SK-N-SH (cell line): ENCODE measurements around the gene ANKFN1. TPM values are rescaled to one million over a fixed set of nuclear protein-coding genes. Genes with fewer than 3 reads are reported as not detected.

Experiments
- CTCF ChIA-PET: fragments of 300-600, 350-600 bp; formaldehyde crosslinking; extraction: SDS; loops from one replicate; lab custom pipeline; 2021; lab: Yijun Ruan, JAX
- POLR2A ChIA-PET: fragments of 350-600 bp; sonication (Branson Sonifier 250); formaldehyde crosslinking; extraction: SDS; loops from one replicate; lab custom pipeline; 2020; ENCODE audit warnings: antibody characterized with exemption, inconsistent platforms; lab: Yijun Ruan, JAX
- DNase-seq: peaks from one replicate; pipeline ENCODE4 v3.0.0; 2012
- H2AFZ ChIP-seq: fragments of 200-600 bp; sonication (generic); 2 replicates; pipeline ENCODE4 v1.8.1; 2016; ENCODE audit warnings: antibody characterized with exemption, mild to moderate bottlenecking, low read depth
- H3F3A ChIP-seq: fragments of 200-600 bp; sonication (generic); replicated peaks from 2 replicates; pipeline ENCODE3; 2016; ENCODE audit warnings: antibody characterized with exemption, mild to moderate bottlenecking; ENCODE audit not compliant: insufficient read depth
- H3K27ac ChIP-seq, 2 experiments: fragments of 200-500 bp in 1 of 2; fragments of 200-600 bp in 1 of 2; sonication (Bioruptor generic) in 1 of 2; sonication (generic), shearing (Covaris generic) in 1 of 2; 2 replicates each; pipeline versions ENCODE4 v1.5.1 to v1.6.1; 2014 to 2016; ENCODE audit warnings: low read depth in 2 of 2, inconsistent platforms in 1 of 2, low read length in 1 of 2, mild to moderate bottlenecking in 1 of 2, mixed read lengths in 1 of 2
- H3K27me3 ChIP-seq: fragments of 200-600 bp; sonication (generic), shearing (Covaris generic); 2 replicates; pipeline ENCODE4 v1.6.1; 2016; ENCODE audit warnings: mixed run types; ENCODE audit not compliant: insufficient read depth
- H3K36me3 ChIP-seq, 2 experiments: fragments of 200-500 bp in 1 of 2; fragments of 200-600 bp in 1 of 2; sonication (Bioruptor generic) in 1 of 2; sonication (generic) in 1 of 2; replicated peaks in 1 of 2; 2 replicates each; pipeline versions ENCODE3 to v1.5.1; 2014 to 2016; ENCODE audit warnings: low read length in 1 of 2, mild to moderate bottlenecking in 1 of 2; ENCODE audit not compliant: insufficient read depth in 2 of 2, control insufficient read depth in 1 of 2
- H3K4me1 ChIP-seq, 2 experiments: fragments of 200-500 bp in 1 of 2; fragments of 200-600 bp in 1 of 2; sonication (Bioruptor generic) in 1 of 2; sonication (generic), shearing (Covaris generic) in 1 of 2; 2 replicates each; pipeline versions ENCODE4 v1.5.1 to v1.6.1; 2014 to 2016; ENCODE audit warnings: low read depth in 1 of 2, low read length in 1 of 2, mixed run types in 1 of 2; ENCODE audit not compliant: insufficient read depth in 2 of 2, control insufficient read depth in 1 of 2
- H3K4me2 ChIP-seq: fragments of 200-600 bp; sonication (generic), shearing (Covaris generic); 2 replicates; pipeline ENCODE4 v1.6.1; 2017; ENCODE audit warnings: mixed run types
- H3K4me3 ChIP-seq, 2 experiments: fragments of 200-500 bp in 1 of 2; fragments of 200-600 bp in 1 of 2; sonication (Bioruptor generic) in 1 of 2; sonication (generic), shearing (Covaris generic) in 1 of 2; 2 replicates each; pipeline versions ENCODE4 v1.5.1 to v1.8.1; 2014 to 2016; ENCODE audit warnings: low read depth in 2 of 2, inconsistent platforms in 1 of 2, low read length in 1 of 2, mild to moderate bottlenecking in 1 of 2, mixed read lengths in 1 of 2, moderate library complexity in 1 of 2
- H3K79me2 ChIP-seq: fragments of 200-600 bp; sonication (generic); 2 replicates; pipeline ENCODE4 v1.8.1; 2017; ENCODE audit warnings: mild to moderate bottlenecking; ENCODE audit not compliant: insufficient read depth
- H3K9ac ChIP-seq: fragments of 200-600 bp; sonication (generic); 2 replicates; pipeline ENCODE4 v1.6.1; 2017; ENCODE audit warnings: mixed run types
- H3K9me2 ChIP-seq: fragments of 200-600 bp; sonication (generic); 2 replicates; pipeline ENCODE4 v1.6.1; 2017; ENCODE audit warnings: mixed run types
- H3K9me3 ChIP-seq: fragments of 200-600 bp; sonication (generic); 2 replicates; pipeline ENCODE4 v1.6.1; 2017; ENCODE audit warnings: mixed run types, mild to moderate bottlenecking, moderate library complexity
- H4K20me1 ChIP-seq: fragments of 200-600 bp; sonication (generic); 2 replicates; pipeline ENCODE4 v1.6.1; 2017; ENCODE audit warnings: mild to moderate bottlenecking, mixed run types; ENCODE audit not compliant: insufficient read depth
- ELF1 ChIP-seq: IDR thresholded peaks from 2 replicates; pipeline ENCODE4 v1.4.0; 2012
- EP300 ChIP-seq, 2 experiments: IDR thresholded peaks; 2 replicates each; pipeline versions ENCODE4 v1.4.0 to v1.6.1; 2012; ENCODE audit warnings: borderline replicate concordance in 1 of 2, low read depth in 1 of 2, low read length in 1 of 2
- FOSL2 ChIP-seq: IDR thresholded peaks from 2 replicates; pipeline ENCODE4 v1.4.0; 2012; ENCODE audit warnings: low read depth, mild to moderate bottlenecking, moderate library complexity, borderline replicate concordance
- GATA2 ChIP-seq: sonication (generic); formaldehyde crosslinking; IDR thresholded peaks from 2 replicates; pipeline ENCODE4 v1.5.0; 2020; ENCODE audit warnings: mild to moderate bottlenecking, missing genetic modification reagents
- IRF3 ChIP-seq: fragments of 150-350 bp; IDR thresholded peaks from 2 replicates; pipeline ENCODE4 v1.6.1; 2016; ENCODE audit warnings: mild to moderate bottlenecking, low read depth, low read length
- JUND ChIP-seq: IDR thresholded peaks from 2 replicates; pipeline ENCODE4 v1.4.0; 2012
- MXI1 ChIP-seq: IDR thresholded peaks from 2 replicates; pipeline ENCODE4 v1.6.1; 2012; ENCODE audit warnings: mild to moderate bottlenecking, low read depth, low read length, improper control_type of control experiment
- NRF1 ChIP-seq: IDR thresholded peaks from 2 replicates; pipeline ENCODE4 v1.6.1; 2012; ENCODE audit warnings: low read depth, mild to moderate bottlenecking, low read length
- PBX3 ChIP-seq: IDR thresholded peaks from 2 replicates; pipeline ENCODE4; 2012
- REST ChIP-seq: IDR thresholded peaks from 2 replicates; pipeline ENCODE4 v1.6.1; 2012; ENCODE audit warnings: mild to moderate bottlenecking, low read depth, low read length, moderate library complexity
- RXRA ChIP-seq: IDR thresholded peaks from 2 replicates; pipeline ENCODE4 v1.4.0; 2012; ENCODE audit warnings: low read depth, mild to moderate bottlenecking, borderline replicate concordance
- SMC3 ChIP-seq: IDR thresholded peaks from 2 replicates; pipeline ENCODE4 v1.6.1; 2012; ENCODE audit warnings: low read depth, low read length, improper control_type of control experiment
- TAF1 ChIP-seq: IDR thresholded peaks from 2 replicates; pipeline ENCODE4 v1.6.1; 2012; ENCODE audit warnings: low read depth, mild to moderate bottlenecking, low read length, moderate library complexity, borderline replicate concordance
- TEAD4 ChIP-seq: IDR thresholded peaks from 2 replicates; pipeline ENCODE4 v1.4.0; 2012; ENCODE audit warnings: mild to moderate bottlenecking, borderline replicate concordance; ENCODE audit not compliant: insufficient read depth
- ZBTB33 ChIP-seq: IDR thresholded peaks from 2 replicates; pipeline ENCODE4 v1.4.0; 2012; ENCODE audit warnings: low read depth, borderline replicate concordance
- WGBS: methylation state at CpG from one replicate; pipeline ENCODE4 v1.1.6; 2017; ENCODE audit warnings: low lambda C conversion rate; 5-methylcytosine and 5-hydroxymethylcytosine counted together
- polyA plus RNA-seq, 3 experiments: library from polyadenylated mRNA; depleted of rRNA; stranded (reverse); fragments of >200 nt; gene quantifications; 2 replicates each; pipeline ENCODE4 v1.2.3, GENCODE V29; 2012
- TF ChIP-seq, protein P1 (sequence below): fragments of 150-350 bp; IDR thresholded peaks from 2 replicates; pipeline ENCODE4 v1.6.1; 2017; ENCODE audit warnings: antibody characterized with exemption, low read length, low read depth, borderline replicate concordance
- TF ChIP-seq, protein P2 (sequence below): IDR thresholded peaks from 2 replicates; pipeline ENCODE4 v1.4.0; 2012; ENCODE audit warnings: low read depth, borderline replicate concordance

ANKFN1 gene
- polyA plus RNA-seq, 1 of the 3 experiments (the other 2 are of a cell fraction) = 0.07 TPM

DNA sequence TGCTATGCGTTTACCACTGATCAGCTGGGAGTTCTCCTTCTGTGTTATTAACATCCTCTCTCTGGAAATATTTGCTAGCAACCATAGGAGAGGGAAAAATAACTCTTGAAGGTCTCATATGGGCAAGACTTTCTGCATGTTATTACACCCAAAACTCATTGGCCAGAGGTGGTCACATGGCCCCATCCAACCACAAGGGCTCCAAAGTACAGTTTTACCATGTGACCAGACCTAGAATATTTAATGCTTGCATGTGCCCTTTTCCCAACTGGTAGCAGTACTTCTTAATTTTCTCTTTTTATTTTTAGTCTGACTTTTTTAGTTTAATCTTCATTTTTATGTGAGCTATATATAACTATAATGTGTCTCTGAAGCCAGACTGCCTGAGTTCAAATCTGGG lies 299.2 kb downstream of the ANKFN1 start:
- no peak overlapping the region for H3K4me2 ChIP-seq
- no peak overlapping the region for H3K9ac ChIP-seq
- peaks cover 17% of the 10 kb centered on the region; the same call in 1 of the 2 replicates for H3K27me3 ChIP-seq
- H3K27ac ChIP-seq = no peak overlapping the region
- no peaks in the 10 kb centered on the region for H3K4me1 ChIP-seq
- no peak overlapping the region for H3K4me3 ChIP-seq
- no peaks in the 10 kb centered on the region for H3K79me2 ChIP-seq
- 19% methylated on average over 1 of the region's 1 CpG for WGBS
- no peak for TF ChIP-seq TAF1
- no peak for TF ChIP-seq RXRA
- TF ChIP-seq TEAD4 = no peak
- TF ChIP-seq SMC3 = no peak
- TF ChIP-seq, all 33 proteins: peak for 0
- no peaks in the 10 kb centered on the region for H3K9me2 ChIP-seq
- H3K9me3 ChIP-seq = no peaks in the 10 kb centered on the region
- H3F3A ChIP-seq = no peaks in the 10 kb centered on the region
- H4K20me1 ChIP-seq = no peaks in the 10 kb centered on the region
- no peaks in the 10 kb centered on the region for H3K36me3 ChIP-seq
- ChIA-PET CTCF (no interaction called here), POLR2A (no interaction called here)
- no peak overlapping the region for H2AFZ ChIP-seq
- no peak for DNase-seq

- CTCF ChIA-PET = no interaction called here
- TF ChIP-seq PBX3 = no peak
- TF ChIP-seq, protein P1, sequence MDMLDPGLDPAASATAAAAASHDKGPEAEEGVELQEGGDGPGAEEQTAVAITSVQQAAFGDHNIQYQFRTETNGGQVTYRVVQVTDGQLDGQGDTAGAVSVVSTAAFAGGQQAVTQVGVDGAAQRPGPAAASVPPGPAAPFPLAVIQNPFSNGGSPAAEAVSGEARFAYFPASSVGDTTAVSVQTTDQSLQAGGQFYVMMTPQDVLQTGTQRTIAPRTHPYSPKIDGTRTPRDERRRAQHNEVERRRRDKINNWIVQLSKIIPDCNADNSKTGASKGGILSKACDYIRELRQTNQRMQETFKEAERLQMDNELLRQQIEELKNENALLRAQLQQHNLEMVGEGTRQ = no peak
- no peak for TF ChIP-seq TEAD4
- no peak for TF ChIP-seq ZBTB33
- no peak for TF ChIP-seq GATA2 (CRISPR knock-in tag)
- TF ChIP-seq IRF3 = no peak
- TF ChIP-seq MXI1 = no peak
- no peak for TF ChIP-seq REST
- TF ChIP-seq, protein P2, sequence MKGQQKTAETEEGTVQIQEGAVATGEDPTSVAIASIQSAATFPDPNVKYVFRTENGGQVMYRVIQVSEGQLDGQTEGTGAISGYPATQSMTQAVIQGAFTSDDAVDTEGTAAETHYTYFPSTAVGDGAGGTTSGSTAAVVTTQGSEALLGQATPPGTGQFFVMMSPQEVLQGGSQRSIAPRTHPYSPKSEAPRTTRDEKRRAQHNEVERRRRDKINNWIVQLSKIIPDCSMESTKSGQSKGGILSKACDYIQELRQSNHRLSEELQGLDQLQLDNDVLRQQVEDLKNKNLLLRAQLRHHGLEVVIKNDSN = no peak
- TF ChIP-seq ELF1 = no peak
- no peak for TF ChIP-seq NRF1
- no peak for TF ChIP-seq FOSL2
- TF ChIP-seq EP300 (IDR thresholded peaks at IDR 0.05; ENCODE audit: borderline replicate concordance in 1 of 2, low read depth in 1 of 2, low read length in 1 of 2) = no peak
- TF ChIP-seq JUND = no peak
- 8% methylated on average over 5 of the region's 5 CpGs for WGBS
Observed at GRCh38 chr17:56457501-56457900, 304.2 kb downstream of the ANKFN1 start.

More at GRCh38 chr17:56457501-56457900, 304.2 kb downstream of the ANKFN1 start:
- no peak overlapping the region for H3K4me3 ChIP-seq
- no peaks in the 10 kb centered on the region for H3K79me2 ChIP-seq
- H3K27ac ChIP-seq = no peak overlapping the region
- H3K4me2 ChIP-seq = no peak overlapping the region
- H2AFZ ChIP-seq = no peak overlapping the region
- no peaks in the 10 kb centered on the region for H4K20me1 ChIP-seq
- no peak overlapping the region for H3K9ac ChIP-seq
- H3K27me3 ChIP-seq = no peaks in the 10 kb centered on the region; the same call in 1 of the 2 replicates
- no peak for DNase-seq
- no peaks in the 10 kb centered on the region for H3F3A ChIP-seq
- no peaks in the 10 kb centered on the region for H3K4me1 ChIP-seq
- POLR2A ChIA-PET = no interaction called here
- no peaks in the 10 kb centered on the region for H3K9me2 ChIP-seq
- H3K9me3 ChIP-seq = no peaks in the 10 kb centered on the region
- H3K36me3 ChIP-seq = no peaks in the 10 kb centered on the region
